Left hindlimb (tissue), 1 donor: ENCODE results near the gene LSR.

ENCODE experiments used
- DNase-seq: peaks from one replicate; pipeline ENCODE4 v3.0.0-alpha.2; 2018

LSR gene

GRCh38 chr19:35305181-35305580, 56.4 kb downstream of the LSR start:
- no peak for DNase-seq

GRCh38 chr19:35306473-35307246, 57.9 kb downstream of the LSR start:
- no peak for DNase-seq

- peak; percentile 67 for DNase-seq
Observed at GRCh38 chr19:35307931-35308330, 59.1 kb downstream of the LSR start.

- DNase-seq, result no peak
Observed at GRCh38 chr19:35308910-35309309, 60.1 kb downstream of the LSR start.

GRCh38 chr19:35309481-35310279, 60.9 kb downstream of the LSR start:
- DNase-seq, result peak; percentile 79

GRCh38 chr19:35310331-35310730, 61.5 kb downstream of the LSR start:
- DNase-seq, result no peak

- no peak for DNase-seq
Observed at GRCh38 chr19:35310811-35311465, 62.1 kb downstream of the LSR start.

- no peak for DNase-seq
Observed at GRCh38 chr19:35311901-35312665, 63.3 kb downstream of the LSR start.

GRCh38 chr19:35313587-35313986, 64.8 kb downstream of the LSR start:
- DNase-seq, result no peak

GRCh38 chr19:35314031-35314430, 65.2 kb downstream of the LSR start:
- DNase-seq, result no peak

- DNase-seq, result no peak
Observed at GRCh38 chr19:35314858-35315470, 66.2 kb downstream of the LSR start.

GRCh38 chr19:35315883-35316282, 67.1 kb downstream of the LSR start:
- no peak for DNase-seq

- DNase-seq, result no peak
Observed at GRCh38 chr19:35316560-35316959, 67.8 kb downstream of the LSR start.
